K562 (cell line): ENCODE measurements around the gene DPP9. TPM values are rescaled to one million over a fixed set of nuclear protein-coding genes. Genes with fewer than 3 reads are reported as not detected.

ENCODE experiments used
- CHD7 ChIP-seq: fragments of 200-600 bp; sonication (generic); IDR thresholded peaks from one replicate; pipeline ENCODE4 v1.6.1; 2012; ENCODE audit warnings: mild to moderate bottlenecking, low read depth, low read length, inconsistent platforms
- CREM ChIP-seq: IDR thresholded peaks from 2 replicates; pipeline ENCODE4 v1.6.1; 2014; ENCODE audit warnings: antibody characterized with exemption, low read depth
- RAD51 ChIP-seq: fragments of 450-650 bp; IDR thresholded peaks from 2 replicates; pipeline ENCODE4 v1.7.1; 2016; ENCODE audit warnings: low read depth, mild to moderate bottlenecking, borderline replicate concordance
- RBM25 ChIP-seq: fragments of 200-400 bp; formaldehyde crosslinking; IDR thresholded peaks from 2 replicates; pipeline ENCODE4 v1.6.1; 2018; ENCODE audit warnings: low read length, low read depth, moderate library complexity; ENCODE audit not compliant: severe bottlenecking
- REST ChIP-seq, 2 experiments: fragments of 450-650 bp; formaldehyde crosslinking in 1 of 2; IDR thresholded peaks; 2 replicates each; pipeline versions ENCODE4 v1.4.0 to v1.6.1; 2014 to 2020; ENCODE audit warnings: mild to moderate bottlenecking in 2 of 2, borderline replicate concordance in 1 of 2, low read depth in 1 of 2
- ZSCAN32 ChIP-seq: fragments of 450-650 bp; formaldehyde crosslinking; IDR thresholded peaks from 2 replicates; pipeline ENCODE4 v1.4.0; 2020; ENCODE audit warnings: mild to moderate bottlenecking, moderate library complexity
- polyA plus RNA-seq, 8 experiments: library from polyadenylated mRNA; depleted of rRNA in 4 of 8; stranded (reverse) in 5 of 8; unstranded in 3 of 8; fragments of >200 nt; fragmentation: Nextera tagmentation in 2 of 8; fragmentation: Illumina TruSeq in 1 of 8; extraction: Ambion mirVana in 2 of 8; extraction: Trizol in 1 of 8; gene quantifications; 2 replicates each; pipeline versions ENCODE4 v1.2.1 to v1.2.3, GENCODE V29; 2011 to 2014; ENCODE audit warnings: inconsistent platforms in 1 of 8, missing spikeins in 1 of 8
- total RNA-seq, 7 experiments: library from RNA; depleted of rRNA in 6 of 7; stranded (reverse); fragments of >200 nt in 6 of 7; fragmentation: Illumina TruSeq in 2 of 7; extraction: Trizol in 2 of 7; gene quantifications; 2 replicates each; pipeline versions ENCODE4 v1.2.1 to v1.2.3, GENCODE V29; 2011 to 2021; ENCODE audit warnings: low replicate concordance in 1 of 7

The DPP9 gene
- total and polyA plus RNA-seq, 9 of the 15 experiments (the other 6 are each of a cell fraction or from before 2014, with no cell fraction given): 0.90 to 66.7 (median 24.5) TPM

- peak; percentile 98 for TF ChIP-seq CHD7
- no peak for TF ChIP-seq ZSCAN32 (CRISPR knock-in tag)
- TF ChIP-seq RAD51: peak; percentile 90
- peak; percentile 74 for TF ChIP-seq RBM25
- peak; percentile 60 for TF ChIP-seq CREM
- TF ChIP-seq REST (IDR thresholded peaks at IDR 0.05; ENCODE audit: borderline replicate concordance): peak; percentile 63
- no peak for TF ChIP-seq REST (CRISPR knock-in tag; IDR thresholded peaks at IDR 0.05; ENCODE audit: low read depth)
These were observed 36.0 kb upstream of the DPP9 start (continued) for GRCh38 chr19:4759388-4760284.
